ENCODE results near the gene CNKSR2. TPM values are rescaled to one million over a fixed set of nuclear protein-coding genes. Genes with fewer than 3 reads are reported as not detected.

CNKSR2 gene
- total and polyA plus RNA-seq, 10 of the 15 experiments (the other 5 are each of a cell fraction or from before 2014, with no cell fraction given), result 0.02 to 0.69 (median 0.18) TPM; not detected in 4

GRCh38 chrX:21493226-21493830, 119.1 kb downstream of the CNKSR2 start (continued):
- TF ChIP-seq, protein P1, sequence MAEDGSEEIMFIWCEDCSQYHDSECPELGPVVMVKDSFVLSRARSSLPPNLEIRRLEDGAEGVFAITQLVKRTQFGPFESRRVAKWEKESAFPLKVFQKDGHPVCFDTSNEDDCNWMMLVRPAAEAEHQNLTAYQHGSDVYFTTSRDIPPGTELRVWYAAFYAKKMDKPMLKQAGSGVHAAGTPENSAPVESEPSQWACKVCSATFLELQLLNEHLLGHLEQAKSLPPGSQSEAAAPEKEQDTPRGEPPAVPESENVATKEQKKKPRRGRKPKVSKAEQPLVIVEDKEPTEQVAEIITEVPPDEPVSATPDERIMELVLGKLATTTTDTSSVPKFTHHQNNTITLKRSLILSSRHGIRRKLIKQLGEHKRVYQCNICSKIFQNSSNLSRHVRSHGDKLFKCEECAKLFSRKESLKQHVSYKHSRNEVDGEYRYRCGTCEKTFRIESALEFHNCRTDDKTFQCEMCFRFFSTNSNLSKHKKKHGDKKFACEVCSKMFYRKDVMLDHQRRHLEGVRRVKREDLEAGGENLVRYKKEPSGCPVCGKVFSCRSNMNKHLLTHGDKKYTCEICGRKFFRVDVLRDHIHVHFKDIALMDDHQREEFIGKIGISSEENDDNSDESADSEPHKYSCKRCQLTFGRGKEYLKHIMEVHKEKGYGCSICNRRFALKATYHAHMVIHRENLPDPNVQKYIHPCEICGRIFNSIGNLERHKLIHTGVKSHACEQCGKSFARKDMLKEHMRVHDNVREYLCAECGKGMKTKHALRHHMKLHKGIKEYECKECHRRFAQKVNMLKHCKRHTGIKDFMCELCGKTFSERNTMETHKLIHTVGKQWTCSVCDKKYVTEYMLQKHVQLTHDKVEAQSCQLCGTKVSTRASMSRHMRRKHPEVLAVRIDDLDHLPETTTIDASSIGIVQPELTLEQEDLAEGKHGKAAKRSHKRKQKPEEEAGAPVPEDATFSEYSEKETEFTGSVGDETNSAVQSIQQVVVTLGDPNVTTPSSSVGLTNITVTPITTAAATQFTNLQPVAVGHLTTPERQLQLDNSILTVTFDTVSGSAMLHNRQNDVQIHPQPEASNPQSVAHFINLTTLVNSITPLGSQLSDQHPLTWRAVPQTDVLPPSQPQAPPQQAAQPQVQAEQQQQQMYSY (CRISPR knock-in tag; IDR thresholded peaks at IDR 0.05), result no peak
- TF ChIP-seq KLF5 (IDR thresholded peaks at IDR 0.05; ENCODE audit: partially characterized antibody), result no peak
- TF ChIP-seq ZNF217 (IDR thresholded peaks at IDR 0.05), result no peak

- ATAC-seq, result no peak
- in situ Hi-C loops (cut with MboI) (no loop called here), intact Hi-C loops (cut with micrococcal nuclease; ENCODE audit: unreplicated experiment) (no loop called here)
- no TSS peak for BruUV-seq (replicated peaks)
- no peaks in the 10 kb centered on the region for H4K20me1 ChIP-seq (ENCODE audit: control insufficient read depth, insufficient read depth)
- ChIA-PET POLR2A (no interaction called here), SMC1A (ENCODE audit: uncharacterized antibody, unreplicated experiment) (interaction anchor here (0.6 to 1.4 kb wide), 4 partner anchors 11 to 975 kb away, joined by 3 to 4 read pairs (median 4); no protein-coding TSS in a partner anchor), RAD21 (ENCODE audit: unreplicated experiment) (no interaction called here), CTCF (interaction anchor here (0.8 kb wide), 1 partner anchor 9 kb away, joined by 3 read pairs; no protein-coding TSS in a partner anchor)
- no peak for DNase-seq (ENCODE audit: low read depth, low spot score)
- peak; percentile 23 for FAIRE-seq
- no peaks in the 10 kb centered on the region for H3K4me1 ChIP-seq (ENCODE audit: control insufficient read depth, insufficient read depth, low read length)
- H3K79me2 ChIP-seq (ENCODE audit: control insufficient read depth, insufficient read depth, low read length), result no peaks in the 10 kb centered on the region
- no peak overlapping the region for H3K4me3 ChIP-seq
- H2AFZ ChIP-seq (ENCODE audit: control insufficient read depth, low read depth, low read length), result no peak overlapping the region
- TF ChIP-seq BRCA1 (IDR thresholded peaks at IDR 0.05; ENCODE audit: low read depth, low read length) (no peak), SPI1 (IDR thresholded peaks at IDR 0.05; ENCODE audit: borderline replicate concordance, insufficient read depth, low read depth, low read length) (0 out of 2 replicates have a peak, but pooled peaks have one; percentile 14)
- 13% methylated on average over 3 of the region's 3 CpGs for WGBS (ENCODE audit: insufficient coverage, insufficient replicate concordance, low lambda C conversion rate, missing lambda C conversion rate)
- no peaks in the 10 kb centered on the region for H3K36me3 ChIP-seq (ENCODE audit: control insufficient read depth in 2 of 2, insufficient read depth in 2 of 2, low read length in 1 of 2)
- H3K27me3 ChIP-seq (replicated peaks in 1 of 2; ENCODE audit: control insufficient read depth in 2 of 2, insufficient read depth in 2 of 2, low read length in 1 of 2), result no peaks in the 10 kb centered on the region
- H3K9ac ChIP-seq (ENCODE audit: control insufficient read depth, insufficient read depth, low read length), result no peak overlapping the region
- no peaks in the 10 kb centered on the region for H3K9me3 ChIP-seq (replicated peaks; ENCODE audit: control insufficient read depth, insufficient read depth, low read length)
- no peak overlapping the region for H3K4me2 ChIP-seq (ENCODE audit: control insufficient read depth, insufficient read depth)
- H3K27ac ChIP-seq (ENCODE audit: control insufficient read depth, insufficient read depth), result no peak overlapping the region
These were observed 129.4 kb downstream of the CNKSR2 start for GRCh38 chrX:21503593-21503992.

Data from GM12878 (cell line).